DMS114 treated with DMSO at 0.1 percent for 48 hours (cell line): ENCODE results near the gene SH2D1B.
"Not testable (repeated sequence)": the region's sequence is repeated elsewhere in the genome, so short reads cannot be mapped to it uniquely, and the experiment has no call there.

Experiments
- DNase-seq: peaks from one replicate; lab custom pipeline; 2025; ENCODE audit not compliant: unreplicated experiment; lab: John Stamatoyannopoulos, UW

Gene SH2D1B

GRCh38 chr1:162412002-162412401, at the start of gene SH2D1B:
TSS of gene SH2D1B (minus strand) at chr1:162412136. CDS start at chr1:162412016, 120 bp downstream.
- DNase-seq: no peak

- no peak for DNase-seq
Measured at GRCh38 chr1:162458236-162458635, 46.3 kb upstream of the SH2D1B start.

GRCh38 chr1:162456323-162456722, 44.4 kb upstream of the SH2D1B start:
- no peak for DNase-seq

GRCh38 chr1:162454361-162454760, 42.4 kb upstream of the SH2D1B start:
- not testable (repeated sequence) for DNase-seq

GRCh38 chr1:162446946-162447345, 35.0 kb upstream of the SH2D1B start:
- no peak for DNase-seq

- DNase-seq: no peak
Measured at GRCh38 chr1:162444903-162445302, 33.0 kb upstream of the SH2D1B start.

GRCh38 chr1:162432977-162433713, 21.2 kb upstream of the SH2D1B start:
- not testable (repeated sequence) for DNase-seq

- DNase-seq: no peak
Measured at GRCh38 chr1:162430583-162430982, 18.6 kb upstream of the SH2D1B start.

GRCh38 chr1:162422662-162423375, 10.9 kb upstream of the SH2D1B start:
- no peak for DNase-seq

- no peak for DNase-seq
Measured at GRCh38 chr1:162421258-162422164, 9.6 kb upstream of the SH2D1B start.

GRCh38 chr1:162420120-162420519, 8.2 kb upstream of the SH2D1B start:
- no peak for DNase-seq

GRCh38 chr1:162419450-162419931, 7.6 kb upstream of the SH2D1B start:
- DNase-seq: not testable (repeated sequence)

GRCh38 chr1:162418584-162418983, 6.6 kb upstream of the SH2D1B start:
- DNase-seq: not testable (repeated sequence)

GRCh38 chr1:162417650-162418049, 5.7 kb upstream of the SH2D1B start:
- no peak for DNase-seq

GRCh38 chr1:162416909-162417308, 5.0 kb upstream of the SH2D1B start:
- DNase-seq: no peak

GRCh38 chr1:162416215-162416614, 4.3 kb upstream of the SH2D1B start:
- DNase-seq: no peak

GRCh38 chr1:162407539-162407938, 4.4 kb downstream of the SH2D1B start:
- no peak for DNase-seq

GRCh38 chr1:162406811-162407210, 5.1 kb downstream of the SH2D1B start:
- no peak for DNase-seq

GRCh38 chr1:162405800-162406199, 6.1 kb downstream of the SH2D1B start:
- DNase-seq: no peak

GRCh38 chr1:162404550-162405160, 7.3 kb downstream of the SH2D1B start:
- no peak for DNase-seq
